ENCODE data around the gene ZNF688.
"Not testable (repeated sequence)": the region's sequence is repeated elsewhere in the genome, so short reads cannot be mapped to it uniquely, and the experiment has no call there.

The ZNF688 gene

DNA sequence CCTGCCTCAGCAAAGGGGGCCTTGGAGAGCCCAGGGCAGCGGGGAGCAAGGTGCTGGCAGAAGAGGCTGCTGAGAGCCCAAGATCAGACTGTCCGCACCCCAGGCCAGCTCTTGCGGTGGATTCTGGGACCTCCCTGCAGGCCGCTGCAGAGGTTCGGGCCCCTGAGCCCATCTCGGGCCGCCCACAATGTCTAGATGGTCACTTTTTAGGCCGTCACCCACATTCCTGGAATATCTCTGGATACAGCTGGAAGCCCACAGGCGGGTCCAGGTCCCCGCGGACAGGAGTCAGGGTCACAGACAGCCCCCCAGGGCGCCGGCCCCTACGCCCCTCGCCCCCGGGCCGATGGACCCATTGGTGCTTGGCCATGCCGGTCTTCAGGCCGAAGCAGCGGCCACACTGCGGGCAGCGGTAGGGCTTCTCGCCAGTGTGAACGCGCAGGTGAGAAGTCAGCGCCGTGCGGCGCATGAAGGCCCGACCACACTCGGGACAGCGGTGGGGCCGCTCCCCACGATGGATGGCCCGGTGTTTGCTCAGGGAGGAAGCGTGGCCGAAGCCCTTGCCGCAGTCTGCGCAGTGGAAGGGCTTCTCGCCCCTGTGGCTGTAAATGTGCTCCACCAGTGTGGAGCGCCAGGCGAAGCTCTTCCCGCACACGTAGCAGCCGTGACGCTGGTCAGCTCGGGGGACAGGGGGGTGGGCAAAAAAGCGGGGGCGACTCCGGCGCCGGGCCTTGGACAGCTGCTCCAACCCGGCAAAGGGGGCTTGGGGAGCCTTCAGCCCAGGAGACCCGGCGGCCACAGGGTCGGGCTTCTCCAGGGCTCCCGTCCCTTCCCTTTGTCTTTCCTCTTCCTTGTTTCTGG lies 39.0 kb downstream of the ZNF688 start:
- no peak for DNase-seq

DNA sequence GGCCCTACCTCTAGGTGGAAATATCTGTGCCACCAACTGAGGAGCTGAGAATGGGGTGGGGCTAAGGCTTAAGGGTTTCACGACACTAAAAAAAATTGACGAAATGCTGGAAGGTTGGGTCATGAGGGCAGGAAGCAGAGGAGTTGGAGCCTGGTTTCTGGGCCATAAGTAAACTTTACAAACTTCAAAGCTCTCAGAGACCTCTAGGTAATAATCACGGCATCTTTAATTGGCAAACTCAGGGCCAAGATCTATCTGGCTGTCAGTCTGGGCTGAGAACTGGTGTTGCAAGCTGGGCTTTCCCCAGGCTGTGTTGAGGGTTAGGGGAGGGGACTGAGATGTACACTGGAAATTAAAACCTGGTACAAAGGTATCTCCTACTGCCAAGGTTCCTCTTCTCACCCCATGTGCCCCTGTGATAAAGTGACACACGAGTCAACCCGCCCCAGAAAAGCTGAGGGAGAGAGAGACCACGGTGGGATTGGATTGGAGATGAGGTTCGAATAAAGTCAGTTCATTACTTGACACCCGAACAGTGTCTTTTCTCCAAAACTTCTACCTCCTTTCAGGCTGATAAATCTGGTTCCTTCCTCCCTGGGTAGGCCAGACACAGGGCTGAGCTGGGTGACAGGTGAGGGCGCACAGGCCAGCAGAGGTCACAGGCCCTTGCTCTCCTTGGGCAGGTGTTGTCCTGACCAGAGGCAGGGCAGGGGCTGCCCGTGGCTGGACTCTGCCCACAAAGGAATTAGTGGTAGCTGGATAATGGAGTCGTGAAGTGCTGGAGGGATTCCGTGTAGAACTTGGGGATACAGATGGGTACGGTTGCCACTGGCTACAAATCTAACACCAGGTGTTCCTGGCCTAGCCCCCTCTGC lies 41.1 kb downstream of the ZNF688 start:
- no peak for DNase-seq

DNA sequence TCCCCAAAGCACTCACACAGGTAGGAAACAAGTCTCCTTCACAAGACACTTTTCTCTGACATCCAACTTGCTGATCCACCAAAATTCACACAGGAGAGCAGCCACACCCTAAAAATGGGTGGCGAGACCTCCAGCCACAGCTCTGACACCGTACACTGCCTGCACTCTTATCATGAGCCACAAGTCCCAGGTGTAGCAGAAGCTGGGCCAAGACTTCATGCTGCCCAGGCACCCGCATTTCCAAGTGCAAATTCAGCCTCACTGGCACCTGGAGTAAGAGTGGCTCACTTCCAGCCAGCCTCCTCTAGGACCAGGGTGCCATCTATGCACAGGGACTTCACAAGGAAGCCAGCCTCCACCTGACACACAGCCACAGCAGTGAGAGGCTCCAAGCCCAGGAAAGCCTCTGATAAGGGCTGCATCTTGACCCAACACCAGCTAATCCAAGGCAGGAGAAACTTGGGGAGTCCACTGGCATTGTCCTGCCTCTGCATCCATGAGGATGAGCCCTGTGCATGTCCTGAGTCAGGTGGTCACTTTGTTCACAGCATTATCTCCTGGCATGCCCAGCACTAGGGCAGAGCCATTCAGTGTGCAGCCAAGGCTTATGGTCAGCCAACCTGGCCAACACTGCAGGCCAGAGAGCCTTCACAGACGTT lies 42.6 kb downstream of the ZNF688 start:
- DNase-seq, result no peak

DNA sequence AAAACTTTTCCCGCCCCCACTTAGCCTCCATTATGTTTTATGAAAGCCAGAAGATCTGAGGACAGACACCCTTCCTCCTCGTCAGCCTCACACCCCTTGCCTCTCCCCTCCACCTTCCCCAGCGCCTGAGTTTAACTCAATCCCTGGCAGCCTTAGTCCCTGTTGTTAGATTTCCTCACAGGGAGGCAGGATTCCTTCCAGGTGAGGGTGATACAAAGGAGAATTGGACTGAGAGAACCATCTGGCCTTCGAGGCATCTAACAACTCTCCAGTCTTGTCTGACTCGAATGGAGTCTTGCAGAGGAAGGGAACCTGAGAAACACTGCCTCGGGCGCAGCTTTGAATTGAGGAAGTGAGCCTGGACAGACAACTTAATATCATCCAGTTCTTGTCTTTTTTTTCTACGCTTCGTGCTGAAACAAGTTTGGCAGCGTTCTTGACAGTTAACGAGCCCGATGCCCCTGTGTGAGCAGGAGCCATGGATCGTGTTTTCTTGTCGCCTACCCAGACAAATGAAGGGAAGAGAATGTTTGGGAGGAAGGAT lies 43.8 kb downstream of the ZNF688 start:
- no peak for DNase-seq

DNA sequence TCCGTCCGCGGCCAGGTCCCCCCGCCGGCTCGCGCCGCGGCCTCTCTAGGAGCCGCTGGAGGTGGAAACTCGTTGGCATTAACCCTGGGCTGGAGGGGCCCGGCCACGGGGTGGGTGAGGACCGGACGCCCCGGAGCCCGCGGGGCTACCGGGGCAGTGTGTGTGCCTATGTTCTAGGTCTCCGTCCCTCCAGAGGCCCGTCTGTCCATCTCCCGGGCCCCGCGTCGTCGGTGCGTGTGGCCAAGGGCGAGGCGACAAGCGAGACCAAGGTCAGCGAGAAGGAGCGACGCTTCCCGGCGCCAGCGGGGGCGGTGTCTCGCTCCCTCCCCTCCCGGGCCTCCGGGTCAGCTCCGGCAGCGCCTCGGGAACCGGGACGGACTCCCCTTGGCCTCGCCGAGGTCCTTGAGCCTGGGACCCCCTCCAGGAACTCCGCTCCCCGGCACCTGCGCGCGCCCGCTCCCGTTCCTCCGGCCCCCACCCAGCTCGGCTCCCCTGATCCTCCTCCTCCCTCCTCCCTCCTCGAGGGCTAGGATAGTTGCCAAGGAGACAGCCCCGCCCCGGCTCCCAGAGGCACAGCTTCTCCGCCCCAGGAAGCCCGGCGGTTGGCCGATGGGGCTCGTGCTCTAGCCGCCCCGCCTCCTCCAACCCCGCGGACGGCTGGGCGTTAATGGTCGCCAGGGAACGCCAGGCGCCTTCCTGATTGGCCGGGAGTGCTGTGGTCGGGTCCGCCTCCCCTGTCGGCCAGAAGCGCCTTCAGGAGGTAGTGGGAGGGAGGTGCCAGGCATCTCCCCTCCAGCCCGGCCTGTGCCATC lies 44.5 kb downstream of the ZNF688 start:
- DNase-seq, result peak; percentile 85

DNA sequence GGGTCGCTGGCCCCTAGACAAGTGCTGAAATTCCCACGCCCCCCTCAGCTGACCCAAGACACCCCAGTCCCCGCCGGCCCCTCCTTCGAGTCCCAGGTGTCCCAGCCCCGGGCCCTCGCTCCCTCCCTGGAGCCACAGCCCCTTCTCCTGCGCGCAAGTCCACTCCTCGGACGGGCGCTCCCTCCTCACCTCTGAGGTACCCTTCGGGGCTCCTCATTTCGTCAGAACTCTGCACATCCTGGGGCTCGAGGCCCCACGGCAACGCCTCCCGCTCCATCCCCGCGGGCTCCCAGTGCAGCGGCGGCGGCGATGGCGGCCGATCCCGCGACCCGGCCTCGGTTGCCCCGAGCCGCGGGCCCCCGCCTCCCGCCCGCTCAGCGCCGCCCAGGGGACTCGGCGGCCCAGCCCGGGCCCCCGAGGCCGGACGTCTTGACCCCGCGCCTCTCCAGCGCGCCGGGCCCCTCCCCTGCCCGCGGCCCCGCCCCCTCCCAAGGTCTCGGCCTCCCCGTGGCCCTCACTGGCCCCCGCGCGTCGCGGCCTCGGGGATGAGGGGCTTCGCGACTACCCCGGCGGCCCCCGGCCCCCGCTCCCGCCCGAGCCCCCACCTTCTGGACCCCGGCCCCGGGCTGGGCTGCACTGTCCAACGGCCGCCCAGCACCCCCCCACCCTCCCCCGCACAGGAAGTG lies 45.2 kb downstream of the ZNF688 start, which contains the start of gene ZNF768:
Gene ZNF768, minus strand, starts transcription at position 430 of the 686 bp plus-strand sequence. Its CDS starts 153 bp downstream, at position 277.
- DNase-seq, result no peak

DNA sequence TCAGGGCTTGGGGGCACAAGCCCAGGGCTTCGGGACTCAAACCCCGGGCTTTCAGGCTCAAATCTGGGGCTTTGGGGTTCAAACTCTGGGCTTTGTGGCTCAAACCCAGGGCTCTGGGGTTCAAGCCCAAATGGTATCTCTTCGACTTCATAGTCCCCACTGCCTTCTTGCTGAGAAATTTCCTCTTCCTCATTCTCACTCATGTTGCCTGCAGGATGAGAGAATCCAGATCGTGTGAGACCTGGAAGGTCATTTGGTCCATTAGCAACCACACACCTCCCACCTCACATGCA lies 45.7 kb downstream of the ZNF688 start:
- DNase-seq, result no peak

DNA sequence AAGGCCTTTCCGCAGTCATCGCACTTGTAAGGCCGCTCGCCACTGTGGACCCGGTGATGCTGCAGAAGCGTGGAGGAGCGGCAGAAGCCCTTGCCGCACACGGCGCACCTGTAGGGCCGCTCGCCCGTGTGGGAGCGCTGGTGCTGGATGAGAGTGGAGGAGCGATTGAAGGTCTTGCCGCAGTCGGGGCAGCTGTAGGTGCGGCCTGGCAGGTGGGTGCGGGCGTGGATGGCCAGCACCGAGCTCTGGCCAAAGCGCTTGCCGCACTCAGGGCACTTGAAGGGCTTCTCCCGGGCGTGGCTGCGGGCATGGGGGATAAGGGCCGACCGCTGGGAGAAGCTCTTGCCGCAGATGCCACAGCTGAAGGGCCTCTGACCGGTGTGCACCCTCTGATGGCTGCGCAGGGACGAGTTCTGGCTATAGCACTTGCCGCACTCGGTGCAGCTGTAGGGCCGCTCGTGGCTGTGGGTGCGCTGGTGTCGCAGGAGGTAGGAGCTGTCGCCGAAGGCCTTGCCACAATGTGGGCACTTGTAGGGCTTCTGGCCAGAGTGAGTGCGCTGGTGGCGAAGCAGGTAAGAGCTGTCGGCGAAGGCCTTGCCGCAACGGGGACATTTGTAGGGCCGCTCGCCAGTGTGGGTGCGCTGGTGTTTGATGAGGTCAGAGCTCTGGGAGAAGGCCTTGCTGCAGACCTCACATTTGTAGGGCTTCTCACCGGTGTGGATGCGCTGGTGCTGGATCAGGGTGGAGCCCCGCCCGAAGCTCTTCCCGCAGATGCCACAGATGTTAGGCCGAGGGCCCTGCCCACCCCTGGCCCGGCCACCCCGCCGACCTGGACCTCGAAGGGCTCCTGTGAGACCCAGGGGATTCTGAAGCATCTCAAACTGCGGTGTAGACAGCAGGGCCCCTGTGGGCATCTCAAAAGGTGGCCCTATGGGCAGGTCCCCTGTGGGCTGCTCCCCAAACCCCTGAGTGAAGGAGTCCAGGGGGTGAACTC lies 46.6 kb downstream of the ZNF688 start:
- DNase-seq, result no peak

DNA sequence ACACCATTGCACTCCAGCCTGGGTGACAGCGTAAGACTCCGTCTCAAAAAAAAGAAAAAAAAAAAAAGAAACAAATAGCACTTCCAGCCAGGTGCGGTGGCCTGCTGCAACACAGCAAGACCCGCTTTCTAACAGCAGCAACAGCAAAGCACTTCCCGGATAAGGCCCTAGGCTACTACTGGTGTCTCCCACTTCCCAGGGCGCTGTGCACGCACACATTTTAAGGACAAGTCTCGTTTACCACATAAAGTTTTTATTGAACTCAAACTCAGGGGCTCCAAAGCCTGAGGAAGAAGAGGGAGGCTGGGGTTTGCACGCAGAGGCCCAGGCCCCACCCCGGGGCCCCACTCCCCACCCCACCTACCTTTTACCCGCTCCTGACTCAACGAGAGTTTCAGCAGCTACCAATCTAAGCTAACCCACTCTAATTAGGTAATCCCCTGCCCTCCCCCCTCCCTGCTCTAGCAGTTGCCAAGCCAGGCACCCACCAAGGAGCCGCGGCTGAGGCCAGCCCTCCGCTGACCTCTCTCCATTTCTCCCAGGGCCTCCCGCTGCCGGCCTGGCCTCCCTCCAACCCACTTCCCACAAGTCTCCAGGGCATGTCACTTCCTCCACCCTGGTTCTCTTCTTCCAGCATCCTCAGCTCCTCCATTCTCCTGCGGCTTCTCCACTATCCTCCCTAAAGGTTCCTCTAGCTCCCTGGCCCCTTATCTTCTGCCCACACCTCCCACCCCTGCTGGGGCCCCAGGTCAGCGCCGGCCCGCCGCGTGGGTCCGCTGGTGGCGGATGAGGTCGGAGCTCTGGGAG lies 47.5 kb downstream of the ZNF688 start:
- DNase-seq, result no peak

DNA sequence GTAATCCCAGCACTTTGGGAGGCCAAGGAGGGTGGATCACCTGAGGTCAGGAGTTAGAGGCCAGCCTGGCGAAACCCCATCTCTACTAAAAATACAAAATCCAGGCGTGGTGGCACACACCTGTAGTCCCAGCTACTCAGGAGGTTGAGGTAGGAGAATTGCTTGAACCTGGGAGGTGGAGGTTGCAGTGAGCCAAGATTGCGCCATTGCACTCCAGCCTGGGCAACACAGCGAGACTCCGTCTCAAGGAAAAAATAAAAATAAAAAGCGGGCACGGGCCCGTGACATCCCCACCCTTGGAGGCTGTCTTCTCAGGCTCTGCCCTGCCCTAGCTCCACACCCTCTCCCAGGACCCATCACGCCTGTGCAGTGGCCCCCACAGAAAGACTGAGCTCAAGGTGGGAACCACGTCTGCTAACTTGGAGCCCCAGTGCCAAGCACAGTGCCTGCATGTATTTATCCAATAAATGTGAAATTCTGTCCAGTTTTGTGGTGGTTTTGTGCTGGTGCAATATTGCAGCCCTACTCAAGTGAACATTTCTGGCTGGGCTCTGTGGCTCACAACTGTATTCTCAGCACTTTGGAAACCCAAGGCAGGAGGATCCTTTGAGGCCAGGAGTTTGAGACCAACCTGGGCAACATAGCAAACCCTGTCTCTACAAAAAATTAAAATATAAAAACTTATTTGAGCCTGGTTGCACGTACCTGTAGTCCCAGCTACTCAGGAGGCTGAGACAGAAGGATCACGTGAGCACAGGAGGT lies 48.6 kb downstream of the ZNF688 start:
- DNase-seq, result not testable (repeated sequence)

DNA sequence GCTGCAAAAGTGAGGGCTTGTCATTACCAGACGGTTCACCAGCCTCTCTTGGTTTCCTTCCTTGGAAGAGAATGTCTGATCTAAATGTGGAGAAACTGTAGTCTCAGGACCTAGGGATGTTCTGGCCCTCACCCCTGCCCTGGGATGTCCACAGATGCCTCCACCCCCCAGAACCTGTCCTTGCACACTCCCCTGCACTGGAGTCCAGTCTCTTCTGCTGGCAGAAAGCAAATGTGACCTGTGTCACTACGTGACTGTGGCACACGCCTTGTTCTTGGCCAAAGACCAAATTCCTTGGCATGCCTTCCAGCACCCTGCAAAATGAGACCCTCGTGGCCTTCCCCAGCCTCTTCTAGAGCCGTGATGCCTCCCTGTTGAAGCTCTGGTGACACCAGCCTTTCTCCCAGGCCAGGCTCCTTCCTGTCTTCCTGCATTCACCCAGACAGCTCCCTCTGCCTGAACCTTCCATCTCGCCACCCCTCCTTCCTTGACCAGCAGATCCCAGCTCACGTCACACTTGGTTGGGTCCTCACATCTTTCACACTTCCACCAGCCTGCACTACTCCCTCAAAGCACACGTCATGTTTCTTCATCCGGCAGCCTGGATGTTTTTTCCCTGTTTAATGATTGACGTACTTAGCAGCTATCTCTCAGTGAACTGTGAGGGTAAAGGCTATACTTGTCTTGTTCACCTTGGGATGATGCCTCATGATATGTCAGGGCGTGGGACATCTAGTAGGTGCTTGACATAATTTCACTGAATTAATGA lies 49.5 kb downstream of the ZNF688 start:
- no peak for DNase-seq

DNA sequence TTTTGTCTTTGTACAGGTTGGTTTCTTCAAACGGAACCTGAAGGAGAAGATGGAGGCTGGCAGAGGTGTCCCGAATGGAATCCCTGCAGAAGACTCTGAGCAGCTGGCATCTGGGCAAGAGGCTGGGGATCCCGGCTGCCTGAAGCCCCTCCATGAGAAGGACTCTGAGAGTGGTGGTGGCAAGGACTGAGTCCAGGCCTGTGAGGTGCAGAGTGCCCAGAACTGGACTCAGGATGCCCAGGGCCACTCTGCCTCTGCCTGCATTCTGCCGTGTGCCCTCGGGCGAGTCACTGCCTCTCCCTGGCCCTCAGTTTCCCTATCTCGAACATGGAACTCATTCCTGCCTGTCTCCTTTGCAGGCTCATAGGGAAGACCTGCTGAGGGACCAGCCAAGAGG lies 50.0 kb downstream of the ZNF688 start:
- DNase-seq, result no peak

Data from activated T-cell treated with anti-CD3 and anti-CD28 coated beads, Interleukin-2, amount 50 U/mL, for 1 hour (primary cell).